Panc1 (cell line): ENCODE measurements around the gene C1S. TPM values are rescaled to one million over a fixed set of nuclear protein-coding genes. Genes with fewer than 3 reads are reported as not detected.

ENCODE experiments used
- ATAC-seq: fragments of 200-7000 bp; cut with Tn5 transposase; 2 replicates; pipeline ENCODE4 v1.9.1; 2020; ENCODE audit warnings: mild to moderate bottlenecking, moderate library complexity
- BruUV-seq: library from RNA; stranded (reverse); fragments of 400-500 nt; replicated peaks from 2 replicates; lab custom pipeline; 2021; lab: Mats Ljungman, UMichigan
- CTCF ChIA-PET: fragments of 300-600 bp; sonication (Branson Sonifier 250); formaldehyde crosslinking; loops from one replicate; lab custom pipeline; 2022; ENCODE audit warnings: antibody characterized with exemption; lab: Charles Lee
- POLR2A ChIA-PET: fragments of 300-600 bp; sonication (Branson Sonifier 250); formaldehyde crosslinking; loops from one replicate; lab custom pipeline; 2022; ENCODE audit warnings: antibody characterized with exemption; lab: Charles Lee
- DNase-seq: peaks from one replicate; pipeline ENCODE4 v3.0.0-alpha.2; 2010; ENCODE audit warnings: low read depth, low spot score
- H3K27ac ChIP-seq: 2 replicates; pipeline ENCODE4 v1.5.1; 2011; ENCODE audit warnings: mild to moderate bottlenecking, low read length, inconsistent platforms
- H3K27me3 ChIP-seq: fragments of 200-500 bp; sonication (Bioruptor generic); 2 replicates; pipeline ENCODE4 v1.6.0; 2014; ENCODE audit warnings: low read length, inconsistent platforms; ENCODE audit not compliant: control insufficient read depth, insufficient read depth
- H3K36me3 ChIP-seq: fragments of 200-500 bp; sonication (Bioruptor generic); 2 replicates; pipeline ENCODE4 v1.5.1; 2014; ENCODE audit warnings: inconsistent platforms, mild to moderate bottlenecking, low read length, moderate library complexity; ENCODE audit not compliant: control insufficient read depth, insufficient read depth
- H3K4me1 ChIP-seq: 2 replicates; pipeline ENCODE4 v1.5.1; 2011; ENCODE audit warnings: inconsistent platforms, mild to moderate bottlenecking, low read length, moderate library complexity; ENCODE audit not compliant: control insufficient read depth, insufficient read depth
- H3K4me3 ChIP-seq, 2 experiments: 2 replicates each; pipeline ENCODE4 v1.5.1; 2011 to 2012; ENCODE audit warnings: low read depth in 2 of 2, low read length in 2 of 2, mild to moderate bottlenecking in 2 of 2, inconsistent platforms in 1 of 2, moderate library complexity in 1 of 2
- H3K9me3 ChIP-seq: fragments of 200-500 bp; sonication (Bioruptor generic); 2 replicates; pipeline ENCODE4 v1.5.1; 2014; ENCODE audit warnings: low read depth, mild to moderate bottlenecking, inconsistent platforms, low read length, moderate library complexity; ENCODE audit not compliant: control insufficient read depth, insufficient read depth
- POLR2AphosphoS5 ChIP-seq: IDR thresholded peaks from 2 replicates; pipeline ENCODE4 v1.6.1; 2012; ENCODE audit warnings: mild to moderate bottlenecking, low read depth, low read length, moderate library complexity
- SIN3A ChIP-seq: IDR thresholded peaks from 2 replicates; pipeline ENCODE4 v1.6.1; 2012; ENCODE audit warnings: low read depth, mild to moderate bottlenecking, low read length, moderate library complexity, borderline replicate concordance; ENCODE audit not compliant: insufficient read depth
- TCF7L2 ChIP-seq: IDR thresholded peaks from 2 replicates; pipeline ENCODE4 v1.6.1; 2011; ENCODE audit warnings: mild to moderate bottlenecking, low read depth, low read length, inconsistent platforms
- in situ Hi-C: cut with HindIII; loops from 2 replicates; pipeline ENCODE4 v1.10.0; 2016; ENCODE audit warnings: low sequenced_read_pairs, low pct_unique_long_range_greater_than_20kb
- intact Hi-C: fragments of 100-400 bp; cut with micrococcal nuclease; formaldehyde crosslinking; loops from one replicate; pipeline ENCODE4 v1.10.0; 2022; ENCODE audit not compliant: unreplicated experiment
- total RNA-seq: library from RNA; stranded (reverse); gene quantifications from one replicate; pipeline ENCODE4 v1.2.1, GENCODE V29; 2021; ENCODE audit not compliant: unreplicated experiment
- TF ChIP-seq, protein P1 (sequence below): fragments of 450-650 bp; IDR thresholded peaks from 2 replicates; pipeline ENCODE4 v1.5.1; 2017; ENCODE audit warnings: mild to moderate bottlenecking
- TF ChIP-seq, protein P2 (sequence below), 2 experiments: IDR thresholded peaks; 2 replicates each; pipeline ENCODE4 v1.6.1; 2011 to 2012; ENCODE audit warnings: low read depth in 2 of 2, control low read depth in 1 of 2, low read length in 1 of 2, mild to moderate bottlenecking in 1 of 2, moderate library complexity in 1 of 2; ENCODE audit not compliant: insufficient read depth in 1 of 2

The C1S gene
- total RNA-seq, 1 experiment from 2014 or later, result 1.8 TPM

DNA sequence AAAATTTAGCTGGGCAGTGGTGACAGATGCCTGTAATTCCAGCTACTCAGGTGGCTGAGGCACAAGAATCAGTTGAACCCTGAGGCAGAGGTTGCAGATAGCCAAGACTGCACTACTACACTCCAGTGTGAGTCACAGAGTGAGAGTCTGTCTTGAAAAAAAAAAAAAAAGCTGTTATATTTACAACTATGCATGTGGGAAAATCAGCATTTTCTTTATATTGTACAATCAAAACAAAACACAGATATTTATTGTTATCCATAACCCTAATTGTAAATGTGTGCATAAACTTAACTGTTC is 19.3 kb downstream of the C1S start:
- DNase-seq (no peak), ATAC-seq (no peak)
- TF ChIP-seq, protein P1, sequence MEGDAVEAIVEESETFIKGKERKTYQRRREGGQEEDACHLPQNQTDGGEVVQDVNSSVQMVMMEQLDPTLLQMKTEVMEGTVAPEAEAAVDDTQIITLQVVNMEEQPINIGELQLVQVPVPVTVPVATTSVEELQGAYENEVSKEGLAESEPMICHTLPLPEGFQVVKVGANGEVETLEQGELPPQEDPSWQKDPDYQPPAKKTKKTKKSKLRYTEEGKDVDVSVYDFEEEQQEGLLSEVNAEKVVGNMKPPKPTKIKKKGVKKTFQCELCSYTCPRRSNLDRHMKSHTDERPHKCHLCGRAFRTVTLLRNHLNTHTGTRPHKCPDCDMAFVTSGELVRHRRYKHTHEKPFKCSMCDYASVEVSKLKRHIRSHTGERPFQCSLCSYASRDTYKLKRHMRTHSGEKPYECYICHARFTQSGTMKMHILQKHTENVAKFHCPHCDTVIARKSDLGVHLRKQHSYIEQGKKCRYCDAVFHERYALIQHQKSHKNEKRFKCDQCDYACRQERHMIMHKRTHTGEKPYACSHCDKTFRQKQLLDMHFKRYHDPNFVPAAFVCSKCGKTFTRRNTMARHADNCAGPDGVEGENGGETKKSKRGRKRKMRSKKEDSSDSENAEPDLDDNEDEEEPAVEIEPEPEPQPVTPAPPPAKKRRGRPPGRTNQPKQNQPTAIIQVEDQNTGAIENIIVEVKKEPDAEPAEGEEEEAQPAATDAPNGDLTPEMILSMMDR, result no peak
- no peak for TF ChIP-seq TCF7L2
- CTCF ChIA-PET, result interaction anchor here (0.6 kb wide), 1 partner anchor 1056 kb away, joined by 4 read pairs; no protein-coding TSS in a partner anchor
- POLR2A ChIA-PET, result no interaction called here
- intact Hi-C loops (no loop called here), in situ Hi-C loops (no loop called here)
- Histone ChIP-seq H3K4me3 (no peak overlapping the region), H3K4me1 (no peaks in the 10 kb centered on the region), H3K36me3 (no peaks in the 10 kb centered on the region), H3K27me3 (no peaks in the 10 kb centered on the region), H3K27ac (no peak overlapping the region), H3K9me3 (no peaks in the 10 kb centered on the region)
- no TSS peak for BruUV-seq

DNA sequence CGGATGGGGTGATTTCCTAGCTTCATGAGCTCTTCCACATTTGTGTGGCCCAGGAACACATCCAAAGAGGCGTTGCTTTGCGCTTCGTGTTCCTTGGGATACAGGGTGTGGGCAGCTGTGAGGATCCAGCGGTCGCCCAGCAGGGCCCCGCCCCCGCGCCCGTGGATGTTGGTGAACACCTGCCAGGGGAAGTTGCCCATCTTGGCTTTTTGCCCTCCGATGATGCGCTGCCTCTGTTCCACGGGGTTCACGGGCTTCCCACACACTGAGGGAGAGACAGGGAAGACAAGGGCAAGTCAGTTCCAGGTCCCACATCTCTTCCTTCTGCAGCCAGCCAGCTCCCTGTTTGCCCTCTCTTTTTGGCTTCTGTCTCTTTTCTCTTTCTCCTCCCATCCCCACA is 20.5 kb downstream of the C1S start:
- no peak overlapping the region for H3K4me3 ChIP-seq
- CTCF ChIA-PET, result no interaction called here
- ATAC-seq, result no peak

More for the DNA sequence above, 20.5 kb downstream of the C1S start:
- Histone ChIP-seq H3K27me3 (no peaks in the 10 kb centered on the region), H3K36me3 (no peaks in the 10 kb centered on the region), H3K9me3 (no peaks in the 10 kb centered on the region), H3K27ac (no peak overlapping the region), H3K4me1 (no peaks in the 10 kb centered on the region)
- DNase-seq, result no peak
- in situ Hi-C loops (no loop called here), intact Hi-C loops (no loop called here)
- no peak for TF ChIP-seq POLR2AphosphoS5
- TF ChIP-seq, protein P2, sequence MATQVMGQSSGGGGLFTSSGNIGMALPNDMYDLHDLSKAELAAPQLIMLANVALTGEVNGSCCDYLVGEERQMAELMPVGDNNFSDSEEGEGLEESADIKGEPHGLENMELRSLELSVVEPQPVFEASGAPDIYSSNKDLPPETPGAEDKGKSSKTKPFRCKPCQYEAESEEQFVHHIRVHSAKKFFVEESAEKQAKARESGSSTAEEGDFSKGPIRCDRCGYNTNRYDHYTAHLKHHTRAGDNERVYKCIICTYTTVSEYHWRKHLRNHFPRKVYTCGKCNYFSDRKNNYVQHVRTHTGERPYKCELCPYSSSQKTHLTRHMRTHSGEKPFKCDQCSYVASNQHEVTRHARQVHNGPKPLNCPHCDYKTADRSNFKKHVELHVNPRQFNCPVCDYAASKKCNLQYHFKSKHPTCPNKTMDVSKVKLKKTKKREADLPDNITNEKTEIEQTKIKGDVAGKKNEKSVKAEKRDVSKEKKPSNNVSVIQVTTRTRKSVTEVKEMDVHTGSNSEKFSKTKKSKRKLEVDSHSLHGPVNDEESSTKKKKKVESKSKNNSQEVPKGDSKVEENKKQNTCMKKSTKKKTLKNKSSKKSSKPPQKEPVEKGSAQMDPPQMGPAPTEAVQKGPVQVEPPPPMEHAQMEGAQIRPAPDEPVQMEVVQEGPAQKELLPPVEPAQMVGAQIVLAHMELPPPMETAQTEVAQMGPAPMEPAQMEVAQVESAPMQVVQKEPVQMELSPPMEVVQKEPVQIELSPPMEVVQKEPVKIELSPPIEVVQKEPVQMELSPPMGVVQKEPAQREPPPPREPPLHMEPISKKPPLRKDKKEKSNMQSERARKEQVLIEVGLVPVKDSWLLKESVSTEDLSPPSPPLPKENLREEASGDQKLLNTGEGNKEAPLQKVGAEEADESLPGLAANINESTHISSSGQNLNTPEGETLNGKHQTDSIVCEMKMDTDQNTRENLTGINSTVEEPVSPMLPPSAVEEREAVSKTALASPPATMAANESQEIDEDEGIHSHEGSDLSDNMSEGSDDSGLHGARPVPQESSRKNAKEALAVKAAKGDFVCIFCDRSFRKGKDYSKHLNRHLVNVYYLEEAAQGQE (IDR thresholded peaks at IDR 0.05; ENCODE audit: insufficient read depth in 1 of 2, low read depth in 2 of 2, low read length in 1 of 2), result no peak
- TF ChIP-seq, protein P1, result no peak
- TF ChIP-seq SIN3A, result no peak
- TF ChIP-seq TCF7L2, result no peak
- no TSS peak for BruUV-seq
- POLR2A ChIA-PET, result no interaction called here
